Subcutaneous abdominal adipose tissue (tissue), 5 donors: ENCODE data around the gene CSDE1.
A peak's percentile ranks its signal among the peaks of the same experiment; 100 is the strongest.

Experiments
- H3K27ac ChIP-seq: one replicate; pipeline ENCODE4 v1.7.0; 2013; ENCODE audit warnings: low read depth, mild to moderate bottlenecking, inconsistent platforms, low read length, moderate library complexity
- H3K27me3 ChIP-seq, 5 donors: one replicate each; pipeline ENCODE4 v1.7.0; 2013; ENCODE audit warnings: low read length in 5 of 5, inconsistent platforms in 1 of 5; ENCODE audit not compliant: control insufficient read depth in 5 of 5, insufficient read depth in 4 of 5
- H3K36me3 ChIP-seq, 5 donors: one replicate each; pipeline ENCODE4 v1.7.0; 2013; ENCODE audit warnings: low read length in 5 of 5; ENCODE audit not compliant: control insufficient read depth in 5 of 5, insufficient read depth in 5 of 5
- H3K4me1 ChIP-seq, 5 donors: one replicate each; pipeline ENCODE4 v1.7.0; 2013; ENCODE audit warnings: low read length in 5 of 5, mild to moderate bottlenecking in 3 of 5, moderate library complexity in 1 of 5; ENCODE audit not compliant: control insufficient read depth in 5 of 5, insufficient read depth in 5 of 5
- H3K4me3 ChIP-seq, 5 donors: one replicate each; pipeline ENCODE4 v1.7.0; 2013; ENCODE audit warnings: low read length in 5 of 5, low read depth in 1 of 5
- H3K9ac ChIP-seq, 5 donors: one replicate each; pipeline ENCODE4 v1.7.0; 2013; ENCODE audit warnings: low read length in 5 of 5, mild to moderate bottlenecking in 4 of 5, moderate library complexity in 3 of 5
- H3K9me3 ChIP-seq, 5 donors: one replicate each; pipeline ENCODE4 v1.7.0; 2013; ENCODE audit warnings: low read length in 5 of 5; ENCODE audit not compliant: control insufficient read depth in 5 of 5
- donor health status: healthy.
- donor health status: healthy.
- donor health status: healthy.
- donor health status: healthy.
- donor health status: healthy.

CSDE1 gene

GRCh38 chr1:114750780-114751179 is 7.0 kb downstream of the CSDE1 start:
- Histone ChIP-seq H3K27me3 (no peaks in the 10 kb centered on the region), H3K9me3 (no peaks in the 10 kb centered on the region), H3K4me3 (no peak overlapping the region), H3K9ac (no peak overlapping the region), H3K27ac (no peak overlapping the region), H3K4me1 (peaks cover 6 to 63% (median 59%) of the 10 kb centered on the region in 5 donors), H3K36me3 (peaks cover 9 to 25% (median 16%) of the 10 kb centered on the region in 5 donors)

GRCh38 chr1:114749835-114750234 is 7.9 kb downstream of the CSDE1 start:
- Histone ChIP-seq H3K36me3 (peaks cover 9 to 28% (median 18%) of the 10 kb centered on the region in 5 donors), H3K4me3 (no peak overlapping the region), H3K4me1 (peaks cover 2 to 54% (median 50%) of the 10 kb centered on the region in 5 donors), H3K27ac (no peak overlapping the region), H3K9ac (no peak overlapping the region), H3K27me3 (no peaks in the 10 kb centered on the region), H3K9me3 (no peaks in the 10 kb centered on the region)

- Histone ChIP-seq H3K4me1 (peaks cover 2 to 25% (median 18%) of the 10 kb centered on the region in 5 donors), H3K36me3 (peaks cover 9 to 32% (median 20%) of the 10 kb centered on the region in 5 donors), H3K27me3 (no peaks in the 10 kb centered on the region), H3K9me3 (no peaks in the 10 kb centered on the region), H3K9ac (no peak overlapping the region), H3K4me3 (no peak overlapping the region), H3K27ac (no peak overlapping the region)
Observed at GRCh38 chr1:114746450-114747121, 11.2 kb downstream of the CSDE1 start.

- H3K9ac ChIP-seq: no peak overlapping the region
- H3K4me1 ChIP-seq: peaks cover 0 to 12% (median 5%) of the 10 kb centered on the region in 5 donors
- no peaks in the 10 kb centered on the region for H3K9me3 ChIP-seq
- H3K4me3 ChIP-seq: no peak overlapping the region
- H3K27me3 ChIP-seq: no peaks in the 10 kb centered on the region
- no peak overlapping the region for H3K27ac ChIP-seq
- H3K36me3 ChIP-seq: peaks cover 11 to 41% (median 20%) of the 10 kb centered on the region in 5 donors
Observed at GRCh38 chr1:114745291-114745690, 12.5 kb downstream of the CSDE1 start.

GRCh38 chr1:114741963-114742746 is 15.6 kb downstream of the CSDE1 start:
- Histone ChIP-seq H3K9ac (no peak overlapping the region), H3K4me1 (peaks cover 0 to 3% (median 0%) of the 10 kb centered on the region in 5 donors), H3K36me3 (peaks cover 15 to 38% (median 19%) of the 10 kb centered on the region in 5 donors), H3K27ac (no peak overlapping the region), H3K9me3 (no peaks in the 10 kb centered on the region), H3K4me3 (no peak overlapping the region), H3K27me3 (no peaks in the 10 kb centered on the region)

- H3K9me3 ChIP-seq: no peaks in the 10 kb centered on the region
- no peak overlapping the region for H3K4me3 ChIP-seq
- H3K27ac ChIP-seq: no peak overlapping the region
- H3K9ac ChIP-seq: no peak overlapping the region
- H3K36me3 ChIP-seq: peaks cover 26 to 50% (median 37%) of the 10 kb centered on the region in 5 donors
- H3K27me3 ChIP-seq: no peaks in the 10 kb centered on the region
- H3K4me1 ChIP-seq: no peaks in the 10 kb centered on the region
Observed at GRCh38 chr1:114740331-114740730, 17.5 kb downstream of the CSDE1 start.

- Histone ChIP-seq H3K27me3 (no peaks in the 10 kb centered on the region), H3K9ac (no peak overlapping the region), H3K9me3 (no peaks in the 10 kb centered on the region), H3K4me1 (no peaks in the 10 kb centered on the region), H3K27ac (no peak overlapping the region), H3K4me3 (no peak overlapping the region), H3K36me3 (peaks cover 53 to 77% (median 66%) of the 10 kb centered on the region in 5 donors)
Observed at GRCh38 chr1:114737314-114737849, 20.4 kb downstream of the CSDE1 start.

GRCh38 chr1:114735479-114735878 is 22.3 kb downstream of the CSDE1 start:
- Histone ChIP-seq H3K36me3 (peaks cover 62 to 88% (median 71%) of the 10 kb centered on the region in 5 donors), H3K4me1 (peaks cover 0 to 5% (median 2%) of the 10 kb centered on the region in 5 donors), H3K4me3 (no peak overlapping the region), H3K27ac (no peak overlapping the region), H3K9me3 (no peaks in the 10 kb centered on the region), H3K27me3 (no peaks in the 10 kb centered on the region), H3K9ac (no peak overlapping the region)

- Histone ChIP-seq H3K9ac (no peak overlapping the region), H3K9me3 (no peaks in the 10 kb centered on the region), H3K4me3 (no peak overlapping the region), H3K27me3 (no peaks in the 10 kb centered on the region), H3K4me1 (peaks cover 0 to 26% (median 13%) of the 10 kb centered on the region in 5 donors), H3K27ac (peak overlapping the region; percentile 74), H3K36me3 (peaks cover 68 to 94% (median 82%) of the 10 kb centered on the region in 5 donors)
Observed at GRCh38 chr1:114729782-114730181, 28.0 kb downstream of the CSDE1 start.

- Histone ChIP-seq H3K27ac (peak overlapping the region; percentile 74), H3K36me3 (peaks cover 67 to 94% (median 83%) of the 10 kb centered on the region in 5 donors), H3K9me3 (no peaks in the 10 kb centered on the region), H3K4me1 (peaks cover 0 to 31% (median 13%) of the 10 kb centered on the region in 5 donors), H3K9ac (no peak overlapping the region), H3K27me3 (no peaks in the 10 kb centered on the region), H3K4me3 (no peak overlapping the region)
Observed at GRCh38 chr1:114728553-114728952, 29.2 kb downstream of the CSDE1 start.
